ENCODE results near the gene HSD17B2.

The HSD17B2 gene

GRCh38 chr16:82113741-82114140, 78.7 kb downstream of the HSD17B2 start:
- TF ChIP-seq EZH2phosphoT487 (IDR thresholded peaks at IDR 0.05; ENCODE audit: borderline replicate concordance, low read length) (no peak), CTCF (IDR thresholded peaks at IDR 0.05; ENCODE audit: low read depth, low read length, poor library complexity, severe bottlenecking) (no peak)
- no peaks in the 10 kb centered on the region for H3K36me3 ChIP-seq (ENCODE audit: control insufficient read depth, low read length)

GRCh38 chr16:82116535-82116934, 81.5 kb downstream of the HSD17B2 start:
- H3K9me3 ChIP-seq (ENCODE audit: control insufficient read depth, insufficient read depth, low read length), result no peaks in the 10 kb centered on the region
- H3K9me2 ChIP-seq (replicated peaks; ENCODE audit: control insufficient read depth, low read length), result no peaks in the 10 kb centered on the region
- no peaks in the 10 kb centered on the region for H3K36me3 ChIP-seq (ENCODE audit: control insufficient read depth, low read length)
- H4K20me1 ChIP-seq (ENCODE audit: control insufficient read depth, insufficient read depth, low read depth, low read length), result no peaks in the 10 kb centered on the region
- no peaks in the 10 kb centered on the region for H3K79me2 ChIP-seq (ENCODE audit: control insufficient read depth, low read length)
- TF ChIP-seq CTCF (IDR thresholded peaks at IDR 0.05; ENCODE audit: low read depth, low read length, poor library complexity, severe bottlenecking), result no peak
- no peak for TF ChIP-seq EZH2phosphoT487 (IDR thresholded peaks at IDR 0.05; ENCODE audit: borderline replicate concordance, low read length)
- no peaks in the 10 kb centered on the region for H3F3A ChIP-seq (ENCODE audit: control insufficient read depth, insufficient read depth)
- no peak overlapping the region for H3K4me3 ChIP-seq (ENCODE audit: low read length)
- H3K4me1 ChIP-seq (ENCODE audit: control insufficient read depth, low read length), result no peaks in the 10 kb centered on the region
- H3K4me2 ChIP-seq (ENCODE audit: low read length), result no peak overlapping the region
- H3K27ac ChIP-seq (ENCODE audit: low read depth, low read length), result no peak overlapping the region
- H3K27me3 ChIP-seq (ENCODE audit: control insufficient read depth, low read length), result peaks cover 3% of the 10 kb centered on the region; the same call in 1 of the 2 replicates

More at GRCh38 chr16:82113741-82114140, 78.7 kb downstream of the HSD17B2 start:
- H4K20me1 ChIP-seq (ENCODE audit: control insufficient read depth, insufficient read depth, low read depth, low read length), result no peaks in the 10 kb centered on the region
- no peak overlapping the region for H3K4me3 ChIP-seq (ENCODE audit: low read length)
- H3F3A ChIP-seq (ENCODE audit: control insufficient read depth, insufficient read depth), result no peaks in the 10 kb centered on the region
- H3K4me1 ChIP-seq (ENCODE audit: control insufficient read depth, low read length), result no peaks in the 10 kb centered on the region
- no peaks in the 10 kb centered on the region for H3K9me2 ChIP-seq (replicated peaks; ENCODE audit: control insufficient read depth, low read length)
- H3K27ac ChIP-seq (ENCODE audit: low read depth, low read length), result no peak overlapping the region
- H3K9me3 ChIP-seq (ENCODE audit: control insufficient read depth, insufficient read depth, low read length), result no peaks in the 10 kb centered on the region
- no peak overlapping the region for H3K4me2 ChIP-seq (ENCODE audit: low read length)
- peaks cover 7% of the 10 kb centered on the region; the same call in 1 of the 2 replicates for H3K27me3 ChIP-seq (ENCODE audit: control insufficient read depth, low read length)
- H3K79me2 ChIP-seq (ENCODE audit: control insufficient read depth, low read length), result no peaks in the 10 kb centered on the region

GRCh38 chr16:82118749-82119148, 83.7 kb downstream of the HSD17B2 start:
- Histone ChIP-seq H4K20me1 (ENCODE audit: control insufficient read depth, insufficient read depth, low read depth, low read length) (no peaks in the 10 kb centered on the region), H3K4me3 (ENCODE audit: low read length) (no peak overlapping the region), H3K4me1 (ENCODE audit: control insufficient read depth, low read length) (no peaks in the 10 kb centered on the region), H3F3A (ENCODE audit: control insufficient read depth, insufficient read depth) (no peaks in the 10 kb centered on the region), H3K9me3 (ENCODE audit: control insufficient read depth, insufficient read depth, low read length) (no peaks in the 10 kb centered on the region), H3K36me3 (ENCODE audit: control insufficient read depth, low read length) (no peaks in the 10 kb centered on the region), H3K4me2 (ENCODE audit: low read length) (no peak overlapping the region), H3K9me2 (replicated peaks; ENCODE audit: control insufficient read depth, low read length) (no peaks in the 10 kb centered on the region), H3K27me3 (ENCODE audit: control insufficient read depth, low read length) (peaks cover 3% of the 10 kb centered on the region; the same call in 1 of the 2 replicates), H3K27ac (ENCODE audit: low read depth, low read length) (no peak overlapping the region), H3K79me2 (ENCODE audit: control insufficient read depth, low read length) (no peaks in the 10 kb centered on the region)
- no peak for TF ChIP-seq CTCF (IDR thresholded peaks at IDR 0.05; ENCODE audit: low read depth, low read length, poor library complexity, severe bottlenecking)
- no peak for TF ChIP-seq EZH2phosphoT487 (IDR thresholded peaks at IDR 0.05; ENCODE audit: borderline replicate concordance, low read length)
